Measurements from ENCODE around the gene SLC44A4. TPM values are rescaled to one million over a fixed set of nuclear protein-coding genes. Genes with fewer than 3 reads are reported as not detected.

SLC44A4 gene
- total and polyA plus RNA-seq, 7 donors: 0.03 to 0.24 (median 0.14) TPM; not detected in 2

- Histone ChIP-seq H3K27ac (peak within 1 kb of the TSS; percentile 91), H3K27me3 (ENCODE audit: insufficient read depth in 3 of 3, low read length in 2 of 3) (no peaks in the 10 kb centered on the region), H3K4me1 (peaks cover 9% of the 10 kb centered on the region), H3K4me3 (peak within 1 kb of the TSS; percentile 89), H3K36me3 (ENCODE audit: insufficient read depth in 1 of 2, low read depth in 1 of 2) (peaks cover 5 to 33% of the 10 kb centered on the region in 2 donors), H3K9me3 (no peaks in the 10 kb centered on the region)
- ATAC-seq (peak; percentile 97 to 98 (median 98)), DNase-seq (peak; percentile 100)
- 0% methylated on average over 55 to 64 of the region's 64 CpGs for WGBS, 3 donors
- TF ChIP-seq CTCF (IDR thresholded peaks at IDR 0.05): no peak
- intact Hi-C loops (cut with DNase I): loop anchor here (2.0 to 10.0 kb wide), 4 partner anchors 26 to 178 kb away; partner anchors contain the start of genes LY6G5C (in 1 of the 2) and VWA7 (in 1 of the 2)
These were observed 16.2 kb downstream of the SLC44A4 start, which contains the start of gene NEU1 for GRCh38 chr6:31862344-31863235. TSS of gene NEU1 (minus strand) at chr6:31862821. CDS start at chr6:31862776, 45 bp downstream.

GRCh38 chr6:31861919-31862343 lies 16.9 kb downstream of the SLC44A4 start:
- no peaks in the 10 kb centered on the region for H3K27me3 ChIP-seq (ENCODE audit: insufficient read depth in 3 of 3, low read length in 2 of 3)
- peaks cover 9% of the 10 kb centered on the region for H3K4me1 ChIP-seq
- H3K9me3 ChIP-seq: no peaks in the 10 kb centered on the region
- no peak for TF ChIP-seq CTCF (IDR thresholded peaks at IDR 0.05)
- peak overlapping the region; percentile 89 for H3K4me3 ChIP-seq
- peak overlapping the region; percentile 91 for H3K27ac ChIP-seq
- ATAC-seq (no peak), DNase-seq (no peak)
- H3K36me3 ChIP-seq (ENCODE audit: insufficient read depth in 1 of 2, low read depth in 1 of 2): peaks cover 5 to 39% of the 10 kb centered on the region in 2 donors
- WGBS, 3 donors: 26 to 36% (median 34%) methylated on average over 17 of the region's 17 CpGs
- intact Hi-C loops (cut with DNase I): loop anchor here (2.0 to 10.0 kb wide), 4 partner anchors 25 to 177 kb away; partner anchors contain the start of genes LY6G5C (in 1 of the 2) and VWA7 (in 1 of the 2)

- H3K36me3 ChIP-seq (ENCODE audit: insufficient read depth in 1 of 2, low read depth in 1 of 2): peaks cover 5 to 46% of the 10 kb centered on the region in 2 donors
- intact Hi-C loops (cut with DNase I): loop anchor here (10.0 kb wide), 2 partner anchors 86 to 176 kb away; partner anchors contain the start of genes LY6G5C (in 1 of the 2) and VWA7 (in 1 of the 2)
These were observed 17.6 kb downstream of the SLC44A4 start for GRCh38 chr6:31861150-31861549.

GRCh38 chr6:31860349-31860748 lies 18.4 kb downstream of the SLC44A4 start:
- peaks cover 5 to 46% of the 10 kb centered on the region in 2 donors for H3K36me3 ChIP-seq (ENCODE audit: insufficient read depth in 1 of 2, low read depth in 1 of 2)
- ATAC-seq: no peak
- 93 to 96% (median 95%) methylated on average over 13 of the region's 13 CpGs for WGBS, 3 donors
- no peak for TF ChIP-seq CTCF (IDR thresholded peaks at IDR 0.05)
- intact Hi-C loops (cut with DNase I): loop anchor here (10.0 kb wide), 2 partner anchors 86 to 176 kb away; partner anchors contain the start of genes LY6G5C (in 1 of the 2) and VWA7 (in 1 of the 2)
- H3K27ac ChIP-seq: no peak overlapping the region
- H3K27me3 ChIP-seq (ENCODE audit: insufficient read depth in 3 of 3, low read length in 2 of 3): no peaks in the 10 kb centered on the region
- H3K4me1 ChIP-seq: peaks cover 9% of the 10 kb centered on the region
- no peaks in the 10 kb centered on the region for H3K9me3 ChIP-seq
- no peak overlapping the region for H3K4me3 ChIP-seq
- DNase-seq: no peak

More at GRCh38 chr6:31861150-31861549, 17.6 kb downstream of the SLC44A4 start:
- DNase-seq (no peak), ATAC-seq (no peak)
- Histone ChIP-seq H3K27ac (no peak overlapping the region), H3K27me3 (ENCODE audit: insufficient read depth in 3 of 3, low read length in 2 of 3) (no peaks in the 10 kb centered on the region), H3K9me3 (no peaks in the 10 kb centered on the region), H3K4me1 (peaks cover 9% of the 10 kb centered on the region), H3K4me3 (peak overlapping the region; percentile 89)
- WGBS, 3 donors: 90 to 91% (median 90%) methylated on average over 7 of the region's 7 CpGs
- TF ChIP-seq CTCF (IDR thresholded peaks at IDR 0.05): no peak

Measured in psoas muscle (tissue), 8 donors.